GM21528 (cell line): ENCODE results near the gene GEMIN5.
"Not testable (repeated sequence)": the region's sequence is repeated elsewhere in the genome, so short reads cannot be mapped to it uniquely, and the experiment has no call there.

Experiments used
- ATAC-seq: cut with Tn5 transposase; IDR thresholded peaks from one replicate; pipeline ENCODE4 v1.9.1; 2021; ENCODE audit warnings: mild to moderate bottlenecking, moderate library complexity; ENCODE audit not compliant: unreplicated experiment, low FRiP score

Gene GEMIN5, protein sequence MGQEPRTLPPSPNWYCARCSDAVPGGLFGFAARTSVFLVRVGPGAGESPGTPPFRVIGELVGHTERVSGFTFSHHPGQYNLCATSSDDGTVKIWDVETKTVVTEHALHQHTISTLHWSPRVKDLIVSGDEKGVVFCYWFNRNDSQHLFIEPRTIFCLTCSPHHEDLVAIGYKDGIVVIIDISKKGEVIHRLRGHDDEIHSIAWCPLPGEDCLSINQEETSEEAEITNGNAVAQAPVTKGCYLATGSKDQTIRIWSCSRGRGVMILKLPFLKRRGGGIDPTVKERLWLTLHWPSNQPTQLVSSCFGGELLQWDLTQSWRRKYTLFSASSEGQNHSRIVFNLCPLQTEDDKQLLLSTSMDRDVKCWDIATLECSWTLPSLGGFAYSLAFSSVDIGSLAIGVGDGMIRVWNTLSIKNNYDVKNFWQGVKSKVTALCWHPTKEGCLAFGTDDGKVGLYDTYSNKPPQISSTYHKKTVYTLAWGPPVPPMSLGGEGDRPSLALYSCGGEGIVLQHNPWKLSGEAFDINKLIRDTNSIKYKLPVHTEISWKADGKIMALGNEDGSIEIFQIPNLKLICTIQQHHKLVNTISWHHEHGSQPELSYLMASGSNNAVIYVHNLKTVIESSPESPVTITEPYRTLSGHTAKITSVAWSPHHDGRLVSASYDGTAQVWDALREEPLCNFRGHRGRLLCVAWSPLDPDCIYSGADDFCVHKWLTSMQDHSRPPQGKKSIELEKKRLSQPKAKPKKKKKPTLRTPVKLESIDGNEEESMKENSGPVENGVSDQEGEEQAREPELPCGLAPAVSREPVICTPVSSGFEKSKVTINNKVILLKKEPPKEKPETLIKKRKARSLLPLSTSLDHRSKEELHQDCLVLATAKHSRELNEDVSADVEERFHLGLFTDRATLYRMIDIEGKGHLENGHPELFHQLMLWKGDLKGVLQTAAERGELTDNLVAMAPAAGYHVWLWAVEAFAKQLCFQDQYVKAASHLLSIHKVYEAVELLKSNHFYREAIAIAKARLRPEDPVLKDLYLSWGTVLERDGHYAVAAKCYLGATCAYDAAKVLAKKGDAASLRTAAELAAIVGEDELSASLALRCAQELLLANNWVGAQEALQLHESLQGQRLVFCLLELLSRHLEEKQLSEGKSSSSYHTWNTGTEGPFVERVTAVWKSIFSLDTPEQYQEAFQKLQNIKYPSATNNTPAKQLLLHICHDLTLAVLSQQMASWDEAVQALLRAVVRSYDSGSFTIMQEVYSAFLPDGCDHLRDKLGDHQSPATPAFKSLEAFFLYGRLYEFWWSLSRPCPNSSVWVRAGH (N-terminal part only)

DNA sequence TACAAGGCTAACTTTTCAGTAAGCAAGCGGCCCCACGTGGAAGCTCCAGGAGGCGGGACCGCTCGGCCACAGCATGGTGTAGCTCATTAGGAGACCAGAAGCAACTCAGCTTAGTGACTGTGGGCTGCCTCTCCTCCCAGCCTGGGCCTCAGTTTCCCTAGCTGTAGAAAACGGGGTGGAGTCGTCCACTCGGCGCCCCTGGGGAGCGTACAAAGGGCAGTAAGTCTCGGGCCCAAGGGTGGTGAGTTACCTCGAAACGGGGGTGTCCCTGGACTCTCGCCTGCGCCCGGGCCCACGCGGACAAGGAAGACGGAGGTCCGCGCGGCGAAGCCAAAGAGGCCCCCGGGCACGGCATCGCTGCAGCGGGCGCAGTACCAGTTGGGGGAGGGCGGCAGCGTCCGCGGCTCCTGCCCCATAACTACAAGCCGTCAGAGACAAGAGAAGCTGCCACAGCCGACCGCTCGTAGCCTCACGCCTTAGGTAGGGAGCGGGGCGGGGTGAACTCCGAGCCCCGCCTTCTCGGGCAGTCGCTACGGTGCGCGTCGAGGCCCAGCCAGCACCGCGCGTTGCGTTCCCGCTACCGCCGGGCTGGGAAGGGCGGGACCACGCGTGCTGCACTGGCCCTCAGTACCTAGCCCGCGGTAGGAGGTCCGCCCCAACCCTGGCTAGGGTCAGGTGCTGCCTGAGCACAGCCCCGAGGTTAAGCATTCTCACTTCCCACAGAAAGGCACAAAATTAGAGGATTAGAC, at the start of gene GEMIN5:
Gene GEMIN5, minus strand, starts transcription at position 494 of the 749 bp plus-strand sequence. Its CDS starts 78 bp downstream, at position 416.
- peak; percentile 92 for ATAC-seq

DNA sequence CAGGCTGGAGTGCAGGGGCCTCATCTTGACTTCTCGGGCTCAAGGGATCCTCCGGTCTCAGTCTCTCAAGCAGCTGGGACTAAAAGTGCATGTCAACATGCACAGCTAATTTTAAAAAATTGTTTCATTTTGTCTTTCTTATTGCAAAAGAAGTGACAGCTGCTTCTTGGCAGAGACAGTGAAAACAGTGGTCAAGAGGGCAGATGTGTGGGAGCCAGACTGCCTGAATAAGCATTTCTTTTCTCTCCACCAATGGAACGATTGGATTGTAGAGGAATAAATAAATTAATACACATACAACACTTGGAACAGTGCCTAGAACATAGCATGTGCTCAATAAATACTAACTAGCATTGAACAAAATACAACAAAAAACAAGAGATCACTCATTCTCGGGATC, 48.1 kb upstream of the GEMIN5 start:
- no peak for ATAC-seq

DNA sequence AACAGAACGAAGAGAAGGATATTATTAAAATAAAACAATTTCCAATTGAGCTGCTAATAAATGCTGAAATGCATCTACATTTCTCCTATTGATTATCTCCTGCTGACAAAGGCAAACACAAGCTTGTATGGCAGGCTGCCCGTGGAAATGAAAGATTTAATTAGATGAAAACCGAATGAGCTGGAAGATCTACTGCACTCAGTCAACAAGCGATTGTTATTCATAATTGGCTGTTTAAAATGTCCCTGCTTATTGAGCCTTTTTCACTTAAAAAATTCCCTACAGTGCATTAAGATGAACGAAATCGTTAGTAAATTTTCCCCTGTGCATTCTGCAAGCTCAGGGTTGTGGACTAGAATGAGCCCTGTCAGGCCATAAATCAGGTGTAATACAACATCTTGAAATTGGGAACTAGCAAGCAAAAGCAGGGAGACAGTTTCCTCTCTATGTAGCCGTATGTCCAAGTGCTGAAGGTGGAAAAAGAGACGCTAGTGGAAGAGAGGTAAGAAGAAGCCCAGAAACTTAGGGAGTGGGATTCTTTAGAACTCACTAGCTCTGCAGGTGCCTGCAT, 47.0 kb upstream of the GEMIN5 start:
- ATAC-seq, result no peak

DNA sequence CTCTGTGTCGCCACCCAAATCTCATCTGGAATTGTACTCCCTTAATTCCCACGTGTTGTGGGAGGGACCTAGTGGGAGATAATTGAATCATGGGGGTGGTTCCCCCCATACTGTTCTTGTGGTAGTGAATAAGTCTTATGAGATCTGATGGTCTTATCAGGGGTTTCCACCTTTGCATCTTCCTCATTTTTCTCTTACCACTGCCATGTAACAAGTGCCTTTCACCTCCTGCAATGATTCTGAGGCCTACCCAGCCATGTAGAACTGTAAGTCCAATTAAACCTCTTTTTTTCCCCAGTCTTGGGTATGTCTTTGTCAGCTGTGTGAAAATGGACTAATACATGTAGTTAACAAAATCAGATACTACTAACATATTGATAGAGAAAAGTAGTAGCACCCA, 40.3 kb upstream of the GEMIN5 start:
- ATAC-seq, result not testable (repeated sequence)

DNA sequence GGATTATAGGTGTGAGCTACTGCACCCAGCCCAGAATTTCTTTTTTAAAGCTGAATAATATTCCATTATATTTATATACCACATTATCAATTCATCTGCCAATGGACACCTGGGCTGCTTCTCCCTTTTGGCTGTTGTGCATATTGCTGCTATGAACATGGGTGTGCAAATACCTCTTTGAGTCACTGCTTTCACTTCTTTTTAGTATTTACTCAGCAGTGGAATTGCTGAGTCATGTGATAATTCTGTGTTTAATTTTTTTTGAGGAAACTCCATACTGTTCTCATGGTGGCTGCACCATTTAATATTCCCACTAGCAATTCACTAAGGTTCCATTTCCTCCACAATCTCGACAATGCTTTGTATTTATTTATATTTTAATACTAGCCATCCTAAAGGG, 39.4 kb upstream of the GEMIN5 start:
- no peak for ATAC-seq

DNA sequence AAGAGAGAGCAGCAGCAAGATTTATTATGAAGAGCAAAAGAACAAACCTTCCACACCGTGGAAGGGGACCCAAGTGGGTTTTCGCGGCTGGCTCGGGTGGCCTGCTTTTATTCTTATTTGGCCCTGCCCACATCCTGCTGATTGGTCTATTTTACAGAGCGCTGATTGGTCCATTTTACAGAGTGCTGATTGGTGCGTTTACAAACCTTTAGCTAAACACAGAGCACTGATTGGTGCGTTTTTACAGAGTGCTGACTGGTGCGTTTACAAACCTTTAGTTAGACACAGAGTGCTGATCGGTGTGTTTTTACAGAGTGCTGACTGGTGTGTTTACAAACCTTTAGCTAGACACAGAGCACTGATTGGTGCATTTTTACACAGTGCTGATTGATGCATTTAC, 38.1 kb upstream of the GEMIN5 start:
- not testable (repeated sequence) for ATAC-seq

DNA sequence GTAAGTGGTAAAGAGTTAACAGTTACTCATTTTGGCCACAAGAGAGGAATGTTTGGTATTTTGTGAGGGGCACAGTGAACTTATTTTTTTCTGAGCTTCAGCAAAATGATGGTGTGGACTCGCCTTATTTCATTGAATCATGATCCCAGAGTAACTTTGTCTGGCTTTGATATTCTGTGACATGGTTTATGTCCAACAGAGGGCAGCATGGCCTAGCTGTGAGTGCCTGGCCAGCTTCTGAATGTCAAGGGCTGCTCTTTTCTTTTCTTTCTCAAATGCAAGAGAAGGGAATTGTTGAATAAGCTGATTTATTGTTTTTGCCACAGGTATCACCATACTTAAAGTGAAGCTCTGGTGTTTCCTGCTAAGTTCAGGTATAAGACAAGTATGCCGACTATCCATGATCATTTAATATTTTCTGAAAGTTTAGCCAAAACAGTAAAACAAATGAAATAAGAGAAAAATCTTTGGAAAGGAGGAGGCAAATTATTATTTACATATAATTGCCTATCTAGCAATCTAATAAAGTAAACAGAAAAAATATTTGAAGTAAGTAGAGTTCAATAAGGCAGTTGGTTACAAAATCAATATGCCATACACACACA, 34.6 kb upstream of the GEMIN5 start:
- ATAC-seq, result no peak

DNA sequence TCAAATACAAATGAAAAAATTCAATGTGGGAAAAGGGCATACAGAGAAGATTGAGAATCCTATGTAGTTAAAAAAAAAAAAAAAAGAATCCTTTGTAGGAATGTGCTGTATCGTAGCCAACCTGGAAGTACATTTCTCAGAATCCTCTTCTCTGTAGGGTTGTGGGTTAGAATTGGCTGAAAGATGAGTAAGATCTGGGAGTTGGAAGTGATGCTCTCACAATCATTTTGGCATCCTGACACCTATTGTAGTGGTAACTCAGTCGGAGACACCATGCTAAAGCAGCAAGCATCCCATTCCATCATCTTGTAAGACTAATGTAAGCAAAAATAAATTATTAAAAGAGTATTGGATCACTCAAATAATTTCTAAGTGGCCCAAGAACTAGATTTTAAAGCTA, 33.5 kb upstream of the GEMIN5 start:
- ATAC-seq, result no peak

DNA sequence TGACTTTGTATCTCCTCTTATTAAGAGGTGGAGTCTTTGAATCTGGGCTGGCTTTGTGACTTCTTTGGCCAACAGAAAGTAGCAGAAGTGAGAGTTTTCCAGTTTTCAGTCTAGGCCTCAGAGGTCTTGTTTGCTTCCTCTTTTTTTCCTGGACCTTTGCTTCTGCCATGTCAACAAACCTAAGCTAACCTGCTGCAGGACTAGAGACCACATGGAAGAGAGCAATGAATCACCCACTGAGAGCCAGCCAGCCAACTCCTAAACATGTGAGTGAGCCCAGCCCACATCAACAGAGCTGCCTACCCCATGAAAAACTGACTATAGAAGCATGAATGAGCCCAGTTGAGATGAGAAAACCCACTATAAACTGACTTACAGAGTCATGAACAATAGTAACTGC, 32.7 kb upstream of the GEMIN5 start:
- no peak for ATAC-seq

DNA sequence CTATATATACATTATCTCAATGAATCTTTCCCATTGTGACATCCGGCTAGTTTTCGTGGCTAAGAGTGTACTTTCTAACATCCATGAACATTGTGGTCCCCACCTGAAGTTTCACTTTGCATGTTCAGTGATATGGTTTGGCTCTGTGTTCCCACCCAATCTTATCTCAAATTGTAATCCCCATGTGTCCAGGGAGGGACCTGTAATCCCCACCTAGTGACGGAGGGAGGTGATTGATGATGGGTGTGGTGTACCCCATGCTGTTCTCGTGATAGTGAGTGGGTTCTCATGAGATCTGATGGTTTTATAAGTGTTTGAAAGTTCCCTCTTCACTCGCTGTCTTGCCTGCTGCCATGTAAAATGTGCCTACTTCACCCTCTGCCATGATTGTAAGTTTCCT, 30.9 kb upstream of the GEMIN5 start:
- ATAC-seq, result no peak

DNA sequence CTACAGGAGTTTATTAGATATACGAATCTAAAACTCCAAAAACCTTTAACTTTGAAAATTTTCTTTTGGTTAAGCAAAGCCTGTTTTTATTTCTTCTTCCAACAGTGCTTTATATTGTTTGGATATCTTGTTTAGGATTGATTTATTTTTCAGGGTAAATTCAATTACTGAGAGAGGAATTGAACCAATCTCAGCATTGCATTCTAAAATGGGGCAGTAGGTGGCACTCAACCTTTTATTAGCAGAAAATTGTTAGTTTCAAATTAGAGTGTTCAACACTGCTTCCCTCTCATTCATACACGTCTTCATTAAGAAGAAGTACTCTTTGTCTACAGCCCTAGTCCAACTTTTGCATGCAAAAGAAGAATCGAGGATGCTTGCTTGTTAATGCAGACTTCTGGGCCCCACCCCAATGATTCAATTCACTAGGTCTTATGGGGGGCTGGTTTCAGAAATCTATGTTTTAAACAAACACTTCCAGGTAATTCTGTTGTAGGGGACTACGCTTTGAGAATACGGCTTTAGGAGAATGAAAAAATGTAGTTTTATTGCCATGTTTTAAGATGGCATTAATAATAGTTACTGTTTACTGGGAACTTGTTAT, 29.5 kb upstream of the GEMIN5 start:
- ATAC-seq, result no peak

DNA sequence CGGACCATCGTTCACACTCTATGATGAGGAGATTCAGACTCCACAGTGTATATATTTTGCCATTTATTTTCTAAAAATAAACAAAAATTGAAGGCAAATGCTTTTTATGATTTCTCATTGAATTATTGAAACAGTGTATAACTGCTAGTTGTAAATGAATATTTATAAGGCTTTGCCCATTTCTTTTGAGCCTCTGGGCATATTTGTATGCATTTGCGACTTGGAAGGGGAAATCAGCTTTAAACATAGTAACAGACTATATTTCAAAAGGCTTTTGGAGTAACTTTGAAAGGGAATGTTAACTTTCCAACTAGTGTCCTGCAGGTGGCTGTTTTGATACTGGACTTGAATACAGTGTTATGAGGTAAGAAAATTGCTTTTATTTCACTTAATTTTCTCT, 28.9 kb upstream of the GEMIN5 start:
- ATAC-seq, result no peak

DNA sequence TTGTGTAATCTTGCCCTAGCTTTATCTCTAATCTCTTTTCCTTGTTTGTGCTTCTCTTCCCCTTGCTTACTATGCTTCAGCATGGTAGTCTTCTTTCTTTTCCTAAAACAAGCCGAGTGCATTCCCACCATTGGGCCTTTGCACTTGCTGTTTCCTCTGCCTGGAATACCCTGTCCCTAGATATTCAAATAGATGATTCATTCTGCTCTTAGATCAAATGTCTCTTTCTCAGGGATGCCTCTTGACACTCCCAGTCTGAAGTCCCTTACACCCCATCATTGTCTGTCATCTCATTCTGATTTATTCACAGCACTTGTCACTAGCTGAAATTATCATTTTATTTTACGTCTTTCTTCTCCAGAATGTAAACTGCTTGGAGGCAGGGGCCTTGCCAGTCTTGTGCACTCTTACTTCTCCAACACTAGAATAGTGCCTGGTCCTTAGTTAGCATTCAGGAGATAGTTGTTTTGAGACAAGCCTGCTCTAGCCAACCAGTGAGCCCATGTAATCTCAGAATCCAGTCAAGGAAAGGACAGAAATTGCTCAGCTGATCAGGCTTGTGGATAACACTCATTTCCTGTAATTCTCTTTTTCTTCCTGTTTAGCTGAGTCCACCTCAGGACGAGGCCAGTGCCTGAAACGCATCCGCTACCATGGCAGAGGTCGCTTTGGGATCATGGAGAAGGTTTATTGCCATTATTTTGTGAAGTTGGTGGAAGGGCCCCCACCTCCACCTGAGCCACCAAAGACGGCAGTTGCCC, 28.2 kb upstream of the GEMIN5 start:
- ATAC-seq, result no peak

DNA sequence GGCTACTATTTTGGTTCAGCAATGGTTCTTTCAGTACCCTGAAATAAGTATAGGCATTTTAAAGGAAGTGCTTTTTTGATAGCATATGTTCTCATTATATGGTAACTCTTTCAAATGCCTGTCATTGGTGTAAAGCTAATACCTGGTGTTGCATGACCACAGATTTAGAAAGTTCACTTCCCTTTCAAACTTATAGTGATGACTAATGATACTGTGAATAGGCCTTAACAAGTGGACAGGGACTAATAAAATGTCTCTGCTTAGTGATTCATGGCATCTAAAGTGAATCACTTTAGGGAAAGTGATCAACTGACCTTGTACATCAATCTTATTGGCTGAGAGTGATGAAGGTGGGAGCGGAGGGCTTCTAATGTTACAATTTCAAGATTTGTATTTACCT, 24.5 kb upstream of the GEMIN5 start:
- ATAC-seq, result peak; percentile 91

DNA sequence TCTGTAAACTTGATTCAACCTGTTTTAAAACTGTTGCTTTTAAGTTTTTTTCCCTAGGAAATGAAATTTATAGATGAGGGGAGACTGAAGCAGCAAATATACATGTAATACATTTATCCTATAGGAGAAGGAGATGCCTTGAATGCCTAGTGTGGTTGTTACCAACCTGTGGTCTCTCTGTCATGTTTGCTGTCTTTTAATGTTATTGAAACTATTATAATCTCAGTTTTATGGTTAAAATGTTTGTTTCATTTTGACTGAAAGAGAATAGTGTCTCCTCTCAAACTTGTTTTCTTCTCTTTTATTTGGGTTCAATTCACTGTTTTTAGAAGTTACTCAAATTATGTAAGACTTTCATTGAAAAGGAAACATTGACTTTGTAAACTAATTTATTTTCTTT, 18.7 kb upstream of the GEMIN5 start:
- no peak for ATAC-seq

DNA sequence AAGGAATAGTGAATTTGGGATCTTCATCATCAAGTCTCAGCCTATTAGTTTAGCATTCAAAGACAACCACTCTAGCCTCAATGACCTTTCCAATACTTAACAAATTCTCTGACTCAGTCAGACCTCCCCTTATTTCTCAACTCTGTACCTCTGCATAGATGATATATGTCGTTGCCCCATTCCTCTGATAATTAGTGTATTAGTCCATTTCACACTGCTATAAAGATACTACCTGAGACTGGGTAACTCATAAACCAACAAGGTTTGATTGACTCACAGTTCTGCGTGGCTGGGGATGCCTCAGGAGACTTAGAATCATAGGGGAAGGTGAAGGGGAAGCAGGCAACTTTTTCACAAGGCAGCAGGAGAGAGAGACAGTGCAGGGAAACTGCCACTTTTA, 11.8 kb upstream of the GEMIN5 start:
- no peak for ATAC-seq

DNA sequence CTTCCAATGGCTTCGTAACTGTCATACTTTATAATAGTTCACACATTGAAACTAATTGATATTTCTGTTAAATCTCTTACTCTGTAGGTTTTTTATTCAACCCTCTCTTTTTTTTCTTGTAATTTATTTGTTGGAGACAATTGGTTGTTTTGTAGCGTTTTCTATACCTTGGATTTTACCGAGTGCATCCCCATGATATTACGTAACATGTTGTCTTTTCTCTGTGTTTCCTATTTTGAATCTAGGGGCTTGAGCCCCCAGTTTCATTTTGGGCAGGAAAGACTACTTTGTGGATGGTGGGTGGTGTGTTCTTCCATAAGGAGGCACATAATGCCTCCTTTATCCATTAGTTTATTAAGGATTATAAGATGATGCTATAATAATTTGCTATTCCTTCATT, 10.3 kb upstream of the GEMIN5 start:
- no peak for ATAC-seq

DNA sequence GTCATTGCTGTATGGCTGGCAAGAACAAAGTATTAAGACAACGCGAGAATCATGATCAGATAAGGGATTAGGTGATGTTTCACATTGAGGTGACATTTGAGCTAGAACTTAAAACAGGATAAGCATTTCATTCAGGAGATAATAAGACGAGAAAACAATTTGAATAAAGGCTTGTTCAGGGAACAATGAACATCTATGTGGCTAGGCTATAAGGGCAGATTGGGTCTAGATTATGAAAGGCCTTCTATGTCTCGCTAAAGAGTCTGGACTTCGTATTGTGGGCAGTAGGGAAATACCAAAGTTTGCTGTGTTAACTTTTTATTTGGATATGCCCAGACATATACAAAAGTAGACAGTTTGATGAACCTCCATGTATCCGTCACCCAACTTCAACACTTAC, 9.8 kb upstream of the GEMIN5 start:
- no peak for ATAC-seq
